Right ventricle myocardium superior (tissue), 1 donor: ENCODE measurements around the gene NSMCE1. TPM values are rescaled to one million over a fixed set of nuclear protein-coding genes. Genes with fewer than 3 reads are reported as not detected.
"Not testable (repeated sequence)": the region's sequence is repeated elsewhere in the genome, so short reads cannot be mapped to it uniquely, and the experiment has no call there.

Experiments
- ATAC-seq: fragments of 200-7000 bp; cut with Tn5 transposase; one replicate; pipeline ENCODE4 v1.9.1; 2020; ENCODE audit warnings: mild to moderate bottlenecking; ENCODE audit not compliant: poor library complexity
- DNase-seq: peaks from one replicate; pipeline ENCODE4 v3.0.0-alpha.2; 2020
- intact Hi-C: fragments of 100-400 bp; cut with DNase I; formaldehyde crosslinking; loops from one replicate; pipeline ENCODE4 v1.11.2; 2022
- total RNA-seq: library from RNA; stranded (reverse); fragmentation: NEBNext Ultra II Directional; extraction: Animal tissue kit (Norgen Biotek cat#: 25700); gene quantifications from one replicate; pipeline ENCODE4 v1.2.1, GENCODE V29; 2021
- donor health status: DM: no; HTN: yes; CAD: no; lungs with severe emphysema.

NSMCE1 gene
- total RNA-seq, 1 donor from 2014 or later, result 36.0 TPM

GRCh38 chr16:27304102-27304501 lies 35.5 kb upstream of the NSMCE1 start:
- ATAC-seq (no peak), DNase-seq (no peak)
- intact Hi-C loops, result no loop called here

- no peak for ATAC-seq
Observed at GRCh38 chr16:27303256-27304100, 34.9 kb upstream of the NSMCE1 start.

GRCh38 chr16:27302126-27302525 lies 33.6 kb upstream of the NSMCE1 start:
- DNase-seq (no peak), ATAC-seq (no peak)
- intact Hi-C loops, result no loop called here

More at GRCh38 chr16:27303256-27304100, 34.9 kb upstream of the NSMCE1 start:
- no peak for DNase-seq
- intact Hi-C loops, result no loop called here

- intact Hi-C loops, result no loop called here
- DNase-seq (no peak), ATAC-seq (no peak)
Observed at GRCh38 chr16:27301236-27301861, 32.8 kb upstream of the NSMCE1 start.

- intact Hi-C loops, result no loop called here
- ATAC-seq, result no peak
- no peak for DNase-seq
Observed at GRCh38 chr16:27298132-27298531, 29.6 kb upstream of the NSMCE1 start.

GRCh38 chr16:27293343-27293742 lies 24.8 kb upstream of the NSMCE1 start:
- DNase-seq (no peak), ATAC-seq (no peak)
- intact Hi-C loops, result no loop called here

- DNase-seq (no peak), ATAC-seq (no peak)
- intact Hi-C loops, result no loop called here
Observed at GRCh38 chr16:27291722-27292240, 23.2 kb upstream of the NSMCE1 start.

GRCh38 chr16:27291106-27291505 lies 22.5 kb upstream of the NSMCE1 start:
- DNase-seq (no peak), ATAC-seq (no peak)
- intact Hi-C loops, result no loop called here

GRCh38 chr16:27290562-27290961 lies 22.0 kb upstream of the NSMCE1 start:
- ATAC-seq (no peak), DNase-seq (no peak)
- intact Hi-C loops, result no loop called here

- DNase-seq, result no peak
- ATAC-seq, result no peak
- intact Hi-C loops, result no loop called here
Observed at GRCh38 chr16:27289669-27290068, 21.1 kb upstream of the NSMCE1 start.

GRCh38 chr16:27288313-27288712 lies 19.7 kb upstream of the NSMCE1 start:
- DNase-seq, intact Hi-C loops, ATAC-seq: not testable (repeated sequence)

GRCh38 chr16:27287887-27288286 lies 19.3 kb upstream of the NSMCE1 start:
- ATAC-seq, result no peak
- no peak for DNase-seq
- intact Hi-C loops, result no loop called here

GRCh38 chr16:27287051-27287811 lies 18.7 kb upstream of the NSMCE1 start:
- ATAC-seq (no peak), DNase-seq (no peak)
- intact Hi-C loops, result no loop called here

- intact Hi-C loops, result no loop called here
- peak; percentile 68 for ATAC-seq
- no peak for DNase-seq
Observed at GRCh38 chr16:27286451-27286850, 17.9 kb upstream of the NSMCE1 start.

GRCh38 chr16:27285676-27286196 lies 17.2 kb upstream of the NSMCE1 start:
- DNase-seq, result no peak
- ATAC-seq, result peak; percentile 73
- intact Hi-C loops, result no loop called here

- ATAC-seq, result no peak
- intact Hi-C loops, result no loop called here
- no peak for DNase-seq
Observed at GRCh38 chr16:27284865-27285675, 16.5 kb upstream of the NSMCE1 start.

- no peak for ATAC-seq
- DNase-seq, result no peak
Observed at GRCh38 chr16:27281243-27281642, 12.7 kb upstream of the NSMCE1 start.

GRCh38 chr16:27275394-27275793 lies 6.8 kb upstream of the NSMCE1 start:
- intact Hi-C loops, result no loop called here

More at GRCh38 chr16:27281243-27281642, 12.7 kb upstream of the NSMCE1 start:
- intact Hi-C loops, result no loop called here

More at GRCh38 chr16:27275394-27275793, 6.8 kb upstream of the NSMCE1 start:
- DNase-seq (no peak), ATAC-seq (no peak)
